NCI-H510A (cell line): ENCODE measurements around the gene CABLES2.

Experiments used
- DNase-seq: peaks from one replicate; lab custom pipeline; 2025; lab: John Stamatoyannopoulos, UW

Gene CABLES2

GRCh38 chr20:62405108-62405980 is 1.7 kb downstream of the CABLES2 start:
- DNase-seq = no peak

GRCh38 chr20:62404761-62405107 is 2.4 kb downstream of the CABLES2 start:
- DNase-seq = no peak

- no peak for DNase-seq
Observed at GRCh38 chr20:62404112-62404665, 2.9 kb downstream of the CABLES2 start.

GRCh38 chr20:62403331-62403730 is 3.8 kb downstream of the CABLES2 start:
- no peak for DNase-seq

- DNase-seq = no peak
Observed at GRCh38 chr20:62402456-62403150, 4.5 kb downstream of the CABLES2 start.

- no peak for DNase-seq
Observed at GRCh38 chr20:62401331-62401779, 5.7 kb downstream of the CABLES2 start.

GRCh38 chr20:62400541-62400940 is 6.5 kb downstream of the CABLES2 start:
- no peak for DNase-seq

- peak; percentile 69 for DNase-seq
Observed at GRCh38 chr20:62400021-62400420, 7.1 kb downstream of the CABLES2 start.

- no peak for DNase-seq
Observed at GRCh38 chr20:62398120-62398821, 8.8 kb downstream of the CABLES2 start.

- no peak for DNase-seq
Observed at GRCh38 chr20:62396367-62397239, 10.5 kb downstream of the CABLES2 start.

- DNase-seq = no peak
Observed at GRCh38 chr20:62395311-62396242, 11.5 kb downstream of the CABLES2 start.

- no peak for DNase-seq
Observed at GRCh38 chr20:62394248-62395245, 12.5 kb downstream of the CABLES2 start.

- no peak for DNase-seq
Observed at GRCh38 chr20:62393830-62394229, 13.3 kb downstream of the CABLES2 start.

GRCh38 chr20:62393335-62393665 is 13.8 kb downstream of the CABLES2 start:
- DNase-seq = no peak

GRCh38 chr20:62392621-62393334 is 14.3 kb downstream of the CABLES2 start:
- DNase-seq = no peak

GRCh38 chr20:62392077-62392418 is 15.0 kb downstream of the CABLES2 start:
- DNase-seq = no peak

GRCh38 chr20:62391165-62392076 is 15.7 kb downstream of the CABLES2 start:
- no peak for DNase-seq
